CD14-positive monocyte (primary cell): ENCODE data around the gene FGFRL1. TPM values are rescaled to one million over a fixed set of nuclear protein-coding genes. Genes with fewer than 3 reads are reported as not detected.

Experiments
- DNase-seq, 3 donors: peaks; one replicate each; pipeline ENCODE4 v3.0.0-alpha.2; 2011 to 2022
- H2AFZ ChIP-seq: 2 replicates; pipeline ENCODE4 v1.6.0; 2012; ENCODE audit warnings: mild to moderate bottlenecking, low read depth, low read length, inconsistent platforms; ENCODE audit not compliant: insufficient read depth, poor library complexity, severe bottlenecking
- H3K27ac ChIP-seq, 2 donors: 1 replicate in 1 of 2; 2 replicates in 1 of 2; pipeline ENCODE4 v1.5.1; 2012 to 2013; ENCODE audit warnings: low read length in 2 of 2, control low read depth in 1 of 2, inconsistent platforms in 1 of 2, low read depth in 1 of 2, mild to moderate bottlenecking in 1 of 2
- H3K27me3 ChIP-seq, 2 donors: one replicate each; pipeline versions ENCODE4 v1.6.0 to v1.6.1; 2011 to 2013; ENCODE audit warnings: low read length in 2 of 2; ENCODE audit not compliant: control insufficient read depth in 2 of 2, insufficient read depth in 2 of 2
- H3K36me3 ChIP-seq, 2 donors: replicated peaks in 1 of 2; 1 replicate in 1 of 2; 2 replicates in 1 of 2; pipeline versions ENCODE4 v1.5.1 to v1.6.1; 2012 to 2013; ENCODE audit warnings: low read length in 2 of 2, control low read depth in 1 of 2, inconsistent platforms in 1 of 2, mild to moderate bottlenecking in 1 of 2; ENCODE audit not compliant: insufficient read depth in 2 of 2, control insufficient read depth in 1 of 2
- H3K4me1 ChIP-seq, 2 donors: 1 replicate in 1 of 2; 2 replicates in 1 of 2; pipeline versions ENCODE4 v1.5.1 to v1.6.1; 2012 to 2013; ENCODE audit warnings: low read length in 2 of 2, control low read depth in 1 of 2, inconsistent platforms in 1 of 2, mild to moderate bottlenecking in 1 of 2, moderate library complexity in 1 of 2; ENCODE audit not compliant: insufficient read depth in 2 of 2, control insufficient read depth in 1 of 2
- H3K4me2 ChIP-seq: replicated peaks from 2 replicates; pipeline ENCODE3; 2012; ENCODE audit warnings: low read length, moderate library complexity, mild to moderate bottlenecking; ENCODE audit not compliant: poor library complexity, severe bottlenecking; ENCODE audit errors: extremely low read depth
- H3K4me3 ChIP-seq, 3 experiments: fragments of 200-600 bp in 1 of 3; sonication (generic) in 1 of 3; replicated peaks in 1 of 3; 1 replicate in 2 of 3; 2 replicates in 1 of 3; pipeline ENCODE4 v1.5.1; 2011 to 2013; ENCODE audit warnings: low read length in 3 of 3, mild to moderate bottlenecking in 3 of 3, control low read depth in 2 of 3, low read depth in 2 of 3, inconsistent platforms in 1 of 3, moderate library complexity in 1 of 3
- H3K79me2 ChIP-seq: 2 replicates; pipeline ENCODE4 v1.6.0; 2012; ENCODE audit warnings: mild to moderate bottlenecking, control low read depth, inconsistent platforms, low read length, moderate library complexity; ENCODE audit not compliant: insufficient read depth
- H3K9ac ChIP-seq: 2 replicates; pipeline ENCODE4 v1.6.0; 2017; ENCODE audit warnings: low read length, mild to moderate bottlenecking; ENCODE audit not compliant: insufficient read depth, poor library complexity, severe bottlenecking
- H3K9me3 ChIP-seq, 2 donors: replicated peaks in 1 of 2; 1 replicate in 1 of 2; 2 replicates in 1 of 2; pipeline versions ENCODE4 v1.5.1 to v1.6.1; 2012 to 2013; ENCODE audit warnings: low read length in 2 of 2, control low read depth in 1 of 2; ENCODE audit not compliant: control insufficient read depth in 1 of 2, insufficient read depth in 1 of 2
- H4K20me1 ChIP-seq: 2 replicates; pipeline ENCODE4 v1.6.0; 2012; ENCODE audit warnings: mild to moderate bottlenecking, low read length, control low read depth, moderate library complexity; ENCODE audit not compliant: insufficient read depth
- H3K27ac Mint-ChIP-seq, 7 donors: one replicate each; pipeline ENCODE4 v1.8.0; 2020; ENCODE audit warnings: mild to moderate bottlenecking in 7 of 7, mixed read lengths in 7 of 7, moderate library complexity in 6 of 7, inconsistent platforms in 2 of 7
- H3K27me3 Mint-ChIP-seq, 3 donors: one replicate each; pipeline ENCODE4 v1.8.0; 2021 to 2022; ENCODE audit warnings: low read depth in 3 of 3, mild to moderate bottlenecking in 3 of 3, mixed read lengths in 3 of 3, moderate library complexity in 3 of 3, inconsistent platforms in 1 of 3
- H3K36me3 Mint-ChIP-seq, 2 donors: one replicate each; pipeline ENCODE4 v1.8.0; 2020; ENCODE audit warnings: mixed read lengths in 2 of 2, inconsistent platforms in 1 of 2, mild to moderate bottlenecking in 1 of 2
- H3K4me1 Mint-ChIP-seq: one replicate; pipeline ENCODE4 v1.8.0; 2020; ENCODE audit warnings: mild to moderate bottlenecking, mixed read lengths
- H3K4me3 Mint-ChIP-seq, 2 donors: one replicate each; pipeline ENCODE4 v1.8.0; 2020; ENCODE audit warnings: mild to moderate bottlenecking in 2 of 2, mixed read lengths in 2 of 2, moderate library complexity in 1 of 2
- H3K9me3 Mint-ChIP-seq, 7 donors: one replicate each; pipeline ENCODE4 v1.8.0; 2020 to 2022; ENCODE audit warnings: mixed read lengths in 7 of 7, mild to moderate bottlenecking in 6 of 7, moderate library complexity in 6 of 7, inconsistent platforms in 2 of 7
- WGBS: methylation state at CpG from one replicate; pipeline ENCODE4 v1.1.5; 2013; ENCODE audit warnings: missing lambda C conversion rate; ENCODE audit not compliant: insufficient coverage; 5-methylcytosine and 5-hydroxymethylcytosine counted together
- intact Hi-C, 2 donors: fragments of 100-400 bp; cut with micrococcal nuclease; formaldehyde crosslinking; loops; one replicate each; pipeline versions ENCODE4 v1.15.0 to v1.15.1; 2023
- polyA plus RNA-seq, 3 donors: library from polyadenylated mRNA; depleted of rRNA in 1 of 3; unstranded in 2 of 3; stranded (reverse) in 1 of 3; fragments of 300-500 nt in 2 of 3; fragments of >200 nt in 1 of 3; fragmentation: Illumina TruSeq in 2 of 3; gene quantifications; 1 replicate in 2 of 3; 2 replicates in 1 of 3; pipeline ENCODE4 v1.2.3, GENCODE V29; 2012 to 2021
- TF ChIP-seq, protein P1 (sequence below): fragments of 200-600 bp; IDR thresholded peaks from one replicate; pipeline ENCODE4 v1.8.0; 2022; ENCODE audit warnings: antibody characterized with exemption, mild to moderate bottlenecking

FGFRL1 gene
- polyA plus RNA-seq, 3 donors, result 0.17 to 77.7 (median 0.28) TPM

DNA sequence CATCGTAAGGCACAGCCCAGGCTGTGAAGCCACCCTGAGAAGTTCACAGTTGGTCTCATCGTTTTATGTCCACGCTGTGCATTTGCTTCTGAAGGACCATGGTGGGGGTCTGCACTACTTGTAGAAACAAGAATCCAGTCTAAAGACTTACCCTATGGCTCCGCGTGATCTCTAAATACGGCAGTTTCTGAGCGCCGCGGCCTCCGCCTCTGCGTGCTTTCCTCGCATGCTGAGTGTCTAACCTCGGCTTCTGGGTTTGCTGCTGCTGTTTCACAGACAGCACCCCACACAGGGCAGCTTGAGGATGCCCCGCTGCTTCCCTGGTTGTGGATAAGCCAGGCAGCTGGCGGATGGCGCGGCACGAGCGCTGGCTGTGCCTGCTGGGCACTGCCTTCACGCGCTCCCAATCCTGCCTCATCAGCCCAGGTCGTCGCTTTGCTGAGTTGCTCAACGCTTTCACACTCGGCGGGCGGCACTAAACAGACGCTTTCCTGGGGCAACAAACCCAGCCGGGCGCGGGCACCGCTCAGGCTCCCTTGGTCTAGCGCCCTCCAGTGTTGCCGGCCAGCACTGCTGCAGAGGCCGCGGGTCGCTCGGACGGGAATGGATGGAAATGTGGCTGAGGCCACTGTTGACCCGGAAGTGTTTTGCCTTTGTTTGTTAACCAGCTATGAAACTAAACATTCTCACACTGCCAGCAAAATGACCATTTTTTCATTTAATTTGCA, 39.2 kb downstream of the FGFRL1 start:
- Histone ChIP-seq H3K79me2 (no peaks in the 10 kb centered on the region), H3K4me2 (no peak overlapping the region), H4K20me1 (no peaks in the 10 kb centered on the region), H3K9ac (no peak overlapping the region), H3K4me3 (no peak overlapping the region), H3K27ac (no peak overlapping the region), H3K9me3 (peaks cover 9 to 28% of the 10 kb centered on the region in 2 donors), H3K27me3 (peaks cover 4 to 16% of the 10 kb centered on the region in 2 donors), H3K4me1 (peaks cover 4 to 15% of the 10 kb centered on the region in 2 donors), H3K36me3 (no peaks in the 10 kb centered on the region), H2AFZ (no peak overlapping the region)
- Mint-ChIP-seq H3K27ac (peak overlapping the region in 1 of 7 donors; percentile 4), H3K27me3 (peaks cover 14 to 58% (median 49%) of the 10 kb centered on the region in 3 donors), H3K36me3 (peaks cover 0 to 7% of the 10 kb centered on the region in 2 donors), H3K9me3 (peaks cover 9 to 41% (median 26%) of the 10 kb centered on the region in 7 donors), H3K4me3 (no peak overlapping the region), H3K4me1 (peaks cover 18% of the 10 kb centered on the region)
- intact Hi-C loops, result no loop called here
- DNase-seq, result no peak
- TF ChIP-seq, protein P1, sequence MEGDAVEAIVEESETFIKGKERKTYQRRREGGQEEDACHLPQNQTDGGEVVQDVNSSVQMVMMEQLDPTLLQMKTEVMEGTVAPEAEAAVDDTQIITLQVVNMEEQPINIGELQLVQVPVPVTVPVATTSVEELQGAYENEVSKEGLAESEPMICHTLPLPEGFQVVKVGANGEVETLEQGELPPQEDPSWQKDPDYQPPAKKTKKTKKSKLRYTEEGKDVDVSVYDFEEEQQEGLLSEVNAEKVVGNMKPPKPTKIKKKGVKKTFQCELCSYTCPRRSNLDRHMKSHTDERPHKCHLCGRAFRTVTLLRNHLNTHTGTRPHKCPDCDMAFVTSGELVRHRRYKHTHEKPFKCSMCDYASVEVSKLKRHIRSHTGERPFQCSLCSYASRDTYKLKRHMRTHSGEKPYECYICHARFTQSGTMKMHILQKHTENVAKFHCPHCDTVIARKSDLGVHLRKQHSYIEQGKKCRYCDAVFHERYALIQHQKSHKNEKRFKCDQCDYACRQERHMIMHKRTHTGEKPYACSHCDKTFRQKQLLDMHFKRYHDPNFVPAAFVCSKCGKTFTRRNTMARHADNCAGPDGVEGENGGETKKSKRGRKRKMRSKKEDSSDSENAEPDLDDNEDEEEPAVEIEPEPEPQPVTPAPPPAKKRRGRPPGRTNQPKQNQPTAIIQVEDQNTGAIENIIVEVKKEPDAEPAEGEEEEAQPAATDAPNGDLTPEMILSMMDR, result no peak
- 89% methylated on average over 34 of the region's 40 CpGs for WGBS

DNA sequence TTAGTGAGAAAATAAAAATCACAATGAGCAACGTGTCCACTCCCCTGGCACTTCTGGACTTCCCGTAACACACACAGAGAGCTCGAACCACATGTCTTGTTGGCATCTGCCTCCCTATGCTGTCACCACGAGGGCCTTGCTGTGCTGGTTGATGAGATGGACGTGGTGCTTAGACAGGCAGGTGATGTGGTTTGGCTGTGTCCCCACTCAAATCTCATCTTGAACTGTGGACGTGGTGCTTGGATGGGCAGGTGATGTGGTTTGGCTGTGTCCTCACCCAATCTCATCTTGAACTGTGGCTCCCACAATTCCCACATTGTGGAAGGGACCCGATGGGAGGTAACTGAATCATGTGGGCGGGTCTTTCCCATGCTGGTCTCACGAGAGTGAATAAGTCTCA, 40.0 kb downstream of the FGFRL1 start:
- Mint-ChIP-seq H3K9me3 (peaks cover 9 to 45% (median 26%) of the 10 kb centered on the region in 7 donors), H3K36me3 (peaks cover 3 to 7% of the 10 kb centered on the region in 2 donors), H3K4me1 (peaks cover 25% of the 10 kb centered on the region), H3K4me3 (no peak overlapping the region), H3K27me3 (peaks cover 21 to 61% (median 52%) of the 10 kb centered on the region in 3 donors), H3K27ac (no peak overlapping the region)
- Histone ChIP-seq H3K9ac (no peak overlapping the region), H3K36me3 (no peaks in the 10 kb centered on the region), H3K27ac (no peak overlapping the region), H3K4me3 (no peak overlapping the region), H3K79me2 (no peaks in the 10 kb centered on the region), H3K27me3 (peaks cover 9 to 21% of the 10 kb centered on the region in 2 donors), H4K20me1 (no peaks in the 10 kb centered on the region), H2AFZ (no peak overlapping the region), H3K4me2 (no peak overlapping the region), H3K4me1 (peaks cover 10 to 22% of the 10 kb centered on the region in 2 donors), H3K9me3 (peaks cover 9 to 28% of the 10 kb centered on the region in 2 donors)
- no peak for DNase-seq
- intact Hi-C loops, result no loop called here
- 94% methylated on average over 3 of the region's 9 CpGs for WGBS
- TF ChIP-seq, protein P1, result no peak
